ENCODE data around the gene FAM228B. TPM values are rescaled to one million over a fixed set of nuclear protein-coding genes. Genes with fewer than 3 reads are reported as not detected.

The FAM228B gene
- total and polyA plus RNA-seq, 9 of the 15 experiments (the other 6 are each of a cell fraction or from before 2014, with no cell fraction given), result 1.1 to 3.7 (median 2.6) TPM

- no peak for TF ChIP-seq ZMIZ1 (IDR thresholded peaks at IDR 0.05; ENCODE audit: low read depth in 2 of 2, low read length in 2 of 2)
- TF ChIP-seq KDM1A (IDR thresholded peaks at IDR 0.05), result no peak
- peak; percentile 39; the same call in 1 of the 2 replicates for TF ChIP-seq THAP12 (CRISPR knock-in tag; IDR thresholded peaks at IDR 0.05)
- no peak for TF ChIP-seq ZNF584 (CRISPR knock-in tag; IDR thresholded peaks at IDR 0.05; ENCODE audit: low read depth)
- TF ChIP-seq ZBTB43 (CRISPR knock-in tag; IDR thresholded peaks at IDR 0.05), result no peak
- no peak for TF ChIP-seq ZNF561 (CRISPR knock-in tag; conservative IDR thresholded peaks at IDR 0.05)
- TF ChIP-seq POLR2H (tag; IDR thresholded peaks at IDR 0.05; ENCODE audit: low read depth), result peak; percentile 74
- TF ChIP-seq CBX5 (IDR thresholded peaks at IDR 0.05; ENCODE audit: borderline replicate concordance, low read depth), result no peak
- TF ChIP-seq ZNF79 (CRISPR knock-in tag; IDR thresholded peaks at IDR 0.05; ENCODE audit: low read depth), result no peak
- no peak for TF ChIP-seq ZNF318 (IDR thresholded peaks at IDR 0.05; ENCODE audit: borderline replicate concordance in 1 of 2, low read depth in 1 of 2)
Observed at GRCh38 chr2:24123195-24123921, at the start of gene FAM228B, which contains the start of gene PFN4 (continued).
